ENCODE results near the gene TUBB4B.

GRCh38 chr9:137241490-137242268 lies 592 bp downstream of the TUBB4B start:
- no peak for TF ChIP-seq RAD21 (IDR thresholded peaks at IDR 0.05; ENCODE audit: low read length)
- TF ChIP-seq USF2 (IDR thresholded peaks at IDR 0.05; ENCODE audit: low read depth, low read length): no peak
- no peak for TF ChIP-seq CTCF (conservative IDR thresholded peaks at IDR 0.05; ENCODE audit: low read depth, low read length)
- no peak for TF ChIP-seq RFX5 (IDR thresholded peaks at IDR 0.05; ENCODE audit: low read depth, low read length)
- no peak for TF ChIP-seq POLR2A (IDR thresholded peaks at IDR 0.05; ENCODE audit: low read depth, low read length)
- no peak for TF ChIP-seq RCOR1 (IDR thresholded peaks at IDR 0.05; ENCODE audit: insufficient replicate concordance, low read length)
- TF ChIP-seq CEBPB (IDR thresholded peaks at IDR 0.05; ENCODE audit: low read depth, low read length): no peak
- TF ChIP-seq ELK1 (IDR thresholded peaks at IDR 0.05; ENCODE audit: borderline replicate concordance, low read depth, low read length): no peak

All from IMR-90 (cell line).